Sigmoid colon (tissue), 7 donors: ENCODE measurements around the gene NKD2. TPM values are rescaled to one million over a fixed set of nuclear protein-coding genes. Genes with fewer than 3 reads are reported as not detected.

ENCODE experiments used
- DNase-seq: peaks from one replicate; pipeline ENCODE4 v3.0.0-alpha.2; 2019
- H3K27ac ChIP-seq, 4 donors: fragments of 200-600 bp; sonication (generic); one replicate each; pipeline ENCODE4 v1.5.1; 2016 to 2019; ENCODE audit warnings: mild to moderate bottlenecking in 1 of 4
- H3K27me3 ChIP-seq, 3 donors: fragments of 200-600 bp; sonication (generic); one replicate each; pipeline ENCODE4 v1.5.1; 2019; ENCODE audit warnings: mild to moderate bottlenecking in 1 of 3
- H3K36me3 ChIP-seq, 4 donors: fragments of 200-600 bp; sonication (generic); one replicate each; pipeline ENCODE4 v1.5.1; 2016 to 2019
- H3K4me1 ChIP-seq, 4 donors: fragments of 200-600 bp; sonication (generic); one replicate each; pipeline ENCODE4 v1.5.1; 2017 to 2019
- H3K4me3 ChIP-seq, 4 donors: fragments of 200-600 bp; sonication (generic); one replicate each; pipeline ENCODE4 v1.5.1; 2017 to 2019; ENCODE audit warnings: mild to moderate bottlenecking in 2 of 4, moderate library complexity in 1 of 4
- H3K9me3 ChIP-seq, 4 donors: fragments of 200-600 bp in 3 of 4; sonication (generic) in 3 of 4; one replicate each; pipeline versions ENCODE4 v1.5.1 to v1.6.1; 2013 to 2019
- CTCF ChIP-seq, 4 experiments: fragments of 450-650 bp in 3 of 4; fragments of 200-600 bp in 1 of 4; IDR thresholded peaks; one replicate each; pipeline ENCODE4 v1.5.1; 2016 to 2019; ENCODE audit warnings: antibody characterized with exemption in 4 of 4, mild to moderate bottlenecking in 3 of 4, moderate library complexity in 2 of 4
- EP300 ChIP-seq, 4 donors: sonication (generic); formaldehyde crosslinking; IDR thresholded peaks; one replicate each; pipeline ENCODE4 v1.6.1; 2017; ENCODE audit warnings: antibody characterized with exemption in 4 of 4
- POLR2A ChIP-seq, 2 donors: fragments of 450-650 bp; IDR thresholded peaks; one replicate each; pipeline ENCODE4 v1.6.1; 2016; ENCODE audit warnings: antibody characterized with exemption in 2 of 2, mild to moderate bottlenecking in 2 of 2, moderate library complexity in 2 of 2
- POLR2AphosphoS5 ChIP-seq, 4 donors: sonication (generic); formaldehyde crosslinking; IDR thresholded peaks; one replicate each; pipeline ENCODE4 v1.6.1; 2017; ENCODE audit warnings: antibody characterized with exemption in 4 of 4
- WGBS, 2 donors: extraction: QIAGEN DNeasy Blood & Tissue Kit; methylation state at CpG; one replicate each; pipeline ENCODE4 v1.1.7; 2013; 5-methylcytosine and 5-hydroxymethylcytosine counted together
- intact Hi-C: fragments of 100-400 bp; cut with DNase I; formaldehyde crosslinking; loops from one replicate; pipeline ENCODE4 v1.15.1; 2023
- polyA plus RNA-seq, 3 donors: library from polyadenylated mRNA; stranded (reverse); fragments of 200-250 nt; gene quantifications; one replicate each; pipeline ENCODE4 v1.2.3, GENCODE V29; 2013
- total RNA-seq, 4 donors: library from RNA; depleted of rRNA; stranded (reverse); fragments of >200 nt; gene quantifications; one replicate each; pipeline ENCODE4 v1.1.0, GENCODE V29; 2016
- donor health status: healthy with polysubstance abuse.
- donor health status: Bipolar disorder and iron deficiency.
- donor health status: healthy.

The NKD2 gene
- total and polyA plus RNA-seq, 7 donors, result 0.60 to 4.4 (median 1.8) TPM

- Histone ChIP-seq H3K4me3 (no peak overlapping the region), H3K9me3 (no peaks in the 10 kb centered on the region), H3K27ac (no peak overlapping the region), H3K4me1 (no peaks in the 10 kb centered on the region), H3K27me3 (no peaks in the 10 kb centered on the region), H3K36me3 (peaks cover 0 to 75% (median 18%) of the 10 kb centered on the region in 4 donors)
- TF ChIP-seq CTCF (IDR thresholded peaks at IDR 0.05), result no peak
- TF ChIP-seq EP300 (IDR thresholded peaks at IDR 0.05), result no peak
- intact Hi-C loops, result no loop called here
- DNase-seq, result no peak
- WGBS, 2 donors, result 91 to 93% methylated on average over 29 of the region's 29 CpGs
Measured at GRCh38 chr5:1052641-1053390, 44.2 kb downstream of the NKD2 start.

- H3K9me3 ChIP-seq, result no peaks in the 10 kb centered on the region
- intact Hi-C loops, result no loop called here
- DNase-seq, result peak; percentile 88
- no peak overlapping the region for H3K27ac ChIP-seq
- H3K27me3 ChIP-seq, result no peaks in the 10 kb centered on the region
- no peaks in the 10 kb centered on the region for H3K4me1 ChIP-seq
- peaks cover 0 to 82% (median 21%) of the 10 kb centered on the region in 4 donors for H3K36me3 ChIP-seq
- 87 to 88% methylated on average over 32 of the region's 32 CpGs for WGBS, 2 donors
- TF ChIP-seq POLR2AphosphoS5 (IDR thresholded peaks at IDR 0.05) (peak in 1 of 4 donors; percentile 6), EP300 (IDR thresholded peaks at IDR 0.05) (no peak)
- H3K4me3 ChIP-seq, result no peak overlapping the region
Measured at GRCh38 chr5:1053391-1054017, 44.9 kb downstream of the NKD2 start.

DNA sequence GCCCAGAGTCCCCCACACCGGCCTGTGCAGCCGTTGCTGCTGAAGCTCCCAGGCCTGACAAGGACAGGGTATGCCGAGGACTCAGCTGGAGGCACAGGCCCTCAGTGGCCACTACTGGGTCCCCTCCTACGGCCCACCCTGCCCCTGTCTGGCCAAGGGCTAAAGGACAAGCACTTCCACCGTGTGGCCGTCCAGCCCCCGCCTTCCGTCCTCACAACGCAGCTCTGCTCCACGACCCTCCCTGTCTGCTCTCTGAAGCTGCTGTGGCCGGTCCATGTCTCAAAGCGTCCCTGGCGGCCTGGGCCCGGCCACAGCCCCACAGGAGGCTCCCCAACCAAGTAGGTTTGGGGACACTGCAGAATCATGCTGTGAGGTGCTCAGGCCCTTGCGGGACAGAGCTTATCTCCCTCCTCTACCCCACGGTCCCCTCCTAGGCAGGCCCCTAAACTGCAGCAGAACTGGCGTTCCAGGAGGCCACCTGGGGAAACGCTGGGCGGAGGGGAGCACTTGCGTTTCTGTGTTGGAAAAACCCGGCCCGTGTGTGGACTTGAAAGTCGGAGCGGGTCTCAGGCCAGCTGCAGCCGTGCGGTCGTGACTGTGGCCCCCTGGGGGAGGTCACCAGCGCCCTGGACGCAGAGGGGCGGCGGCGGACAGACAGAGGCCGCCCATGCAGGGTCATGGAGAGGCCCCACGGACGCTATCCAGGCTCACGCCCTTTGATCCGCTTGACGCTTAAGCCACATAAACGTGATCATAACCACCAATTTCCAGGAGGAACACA, 45.6 kb downstream of the NKD2 start:
- intact Hi-C loops, result no loop called here
- no peaks in the 10 kb centered on the region for H3K27me3 ChIP-seq
- no peak for DNase-seq
- H3K36me3 ChIP-seq, result peaks cover 0 to 88% (median 22%) of the 10 kb centered on the region in 4 donors
- no peaks in the 10 kb centered on the region for H3K9me3 ChIP-seq
- WGBS, 2 donors, result 88% methylated on average over 39 of the region's 39 CpGs
- no peak overlapping the region for H3K4me3 ChIP-seq
- H3K4me1 ChIP-seq, result no peaks in the 10 kb centered on the region
- no peak overlapping the region for H3K27ac ChIP-seq
- TF ChIP-seq POLR2AphosphoS5 (IDR thresholded peaks at IDR 0.05) (no peak), POLR2A (IDR thresholded peaks at IDR 0.05) (no peak), EP300 (IDR thresholded peaks at IDR 0.05) (no peak), CTCF (IDR thresholded peaks at IDR 0.05) (no peak)

DNA sequence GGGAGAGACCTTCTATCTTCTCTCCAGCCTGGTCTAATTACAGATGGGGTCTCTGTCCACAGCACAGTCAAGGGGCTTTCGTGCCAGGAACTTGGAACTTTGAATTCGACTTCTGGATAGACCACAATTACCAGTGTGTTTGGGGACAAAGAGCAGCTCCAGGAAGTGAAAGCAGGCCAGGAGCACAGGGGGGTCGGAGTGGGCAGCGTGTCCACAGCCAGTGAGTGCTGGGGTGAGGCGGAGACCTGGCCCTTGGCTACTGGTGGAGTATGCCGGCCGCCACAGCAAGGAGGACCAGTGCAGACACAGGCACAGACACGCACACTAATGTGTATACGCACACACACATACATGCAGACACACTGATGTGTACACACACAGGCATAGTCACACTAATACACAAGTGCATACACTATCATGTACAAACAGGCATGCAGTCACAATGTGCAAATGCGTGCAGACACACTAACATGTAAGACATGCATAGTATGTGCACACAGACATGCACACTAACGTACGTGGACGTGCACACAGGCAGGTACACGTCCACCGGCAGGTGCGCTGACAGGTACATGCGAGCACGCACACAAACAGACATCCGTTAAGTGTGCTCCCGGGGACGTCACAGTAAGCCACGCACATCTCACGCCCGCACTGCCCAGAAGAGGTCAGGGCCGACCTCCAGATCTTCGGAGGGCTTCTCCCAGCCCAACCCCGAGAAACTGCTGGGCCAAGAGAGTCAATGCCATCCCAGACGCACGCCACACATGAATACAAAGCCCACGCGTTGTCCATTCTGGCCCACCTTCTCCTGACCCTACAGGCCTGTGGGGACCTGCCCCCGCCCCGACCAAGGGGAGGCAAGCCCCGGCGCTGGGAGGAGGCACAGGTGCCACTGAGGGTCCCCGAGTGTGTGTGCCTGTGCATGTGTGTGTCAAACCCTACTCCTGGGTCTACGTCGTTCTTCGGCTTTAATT, 46.5 kb downstream of the NKD2 start:
- Histone ChIP-seq H3K36me3 (peaks cover 0 to 97% (median 30%) of the 10 kb centered on the region in 4 donors), H3K4me1 (no peaks in the 10 kb centered on the region), H3K4me3 (no peak overlapping the region), H3K27ac (no peak overlapping the region), H3K27me3 (no peaks in the 10 kb centered on the region), H3K9me3 (no peaks in the 10 kb centered on the region)
- no peak for TF ChIP-seq POLR2AphosphoS5 (IDR thresholded peaks at IDR 0.05)
- no peak for TF ChIP-seq POLR2A (IDR thresholded peaks at IDR 0.05)
- TF ChIP-seq CTCF (IDR thresholded peaks at IDR 0.05), result no peak
- TF ChIP-seq EP300 (IDR thresholded peaks at IDR 0.05), result no peak
- WGBS, 2 donors, result 90 to 91% methylated on average over 39 of the region's 39 CpGs
- DNase-seq, result no peak
- intact Hi-C loops, result no loop called here
